Measurements from ENCODE around the gene UBQLN2. TPM values are rescaled to one million over a fixed set of nuclear protein-coding genes. Genes with fewer than 3 reads are reported as not detected.
"Not testable (repeated sequence)": the region's sequence is repeated elsewhere in the genome, so short reads cannot be mapped to it uniquely, and the experiment has no call there.

Gene UBQLN2
- 24.6 TPM for polyA plus RNA-seq (2013, experiment 1 of 2)
- polyA plus RNA-seq (2013, experiment 2 of 2): 26.9 TPM

DNA sequence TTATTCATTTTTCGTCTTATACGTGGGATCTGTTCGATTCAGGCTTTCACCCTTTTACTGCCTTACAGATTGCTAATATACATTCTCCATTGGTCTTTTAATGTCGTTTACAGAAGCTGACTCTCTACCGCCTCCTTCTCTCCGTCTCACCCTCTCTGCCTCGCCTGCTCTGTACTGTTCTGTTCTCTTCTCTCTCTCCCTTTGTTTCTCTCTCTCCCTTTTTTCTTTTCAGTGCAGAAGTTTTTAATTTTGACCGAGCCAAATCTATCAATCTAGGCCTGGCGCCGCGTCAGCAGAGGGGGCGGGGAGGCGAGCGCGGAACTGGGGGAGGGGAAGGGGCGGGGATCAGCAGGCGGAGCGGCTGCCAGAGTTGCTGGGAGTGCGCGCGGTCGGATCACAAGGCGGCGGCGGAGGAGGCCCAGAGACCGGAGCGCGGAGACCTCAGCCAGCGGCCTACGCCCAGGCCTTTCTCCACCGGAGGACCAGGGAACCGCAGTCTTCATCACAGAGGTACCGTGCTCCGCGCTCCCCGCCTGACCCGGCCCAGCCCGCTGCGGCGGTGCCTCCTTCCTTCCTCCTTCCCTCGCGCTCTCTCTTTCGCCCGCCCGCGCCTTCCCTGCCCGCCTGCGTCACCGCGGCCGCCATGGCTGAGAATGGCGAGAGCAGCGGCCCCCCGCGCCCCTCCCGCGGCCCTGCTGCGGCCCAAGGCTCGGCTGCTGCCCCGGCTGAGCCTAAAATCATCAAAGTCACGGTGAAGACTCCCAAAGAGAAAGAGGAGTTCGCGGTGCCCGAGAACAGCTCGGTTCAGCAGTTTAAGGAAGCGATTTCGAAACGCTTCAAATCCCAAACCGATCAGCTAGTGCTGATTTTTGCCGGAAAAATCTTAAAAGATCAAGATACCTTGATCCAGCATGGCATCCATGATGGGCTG, at the start of gene UBQLN2:
Gene UBQLN2, plus strand, starts transcription at position 397 of the 931 bp plus-strand sequence. Its CDS starts 247 bp downstream, at position 644.
- H3K4me3 ChIP-seq (ENCODE audit: low read length): peak within 1 kb of the TSS; percentile 68
- no peaks in the 10 kb centered on the region for H3K27me3 ChIP-seq (ENCODE audit: insufficient read depth, low read length)
- WGBS: under 1% methylated on average over 69 of the region's 70 CpGs
- peaks cover 3% of the 10 kb centered on the region; the same call in 1 of the 2 replicates for H3K36me3 ChIP-seq (ENCODE audit: insufficient read depth, low read length)
- peak within 1 kb of the TSS; percentile 82 for H3K9ac ChIP-seq (ENCODE audit: low read depth, low read length)
- H3K27ac ChIP-seq (ENCODE audit: low read depth, low read length): peak within 1 kb of the TSS; percentile 81
- no peaks in the 10 kb centered on the region; the same call in 1 of the 2 replicates for H3K4me1 ChIP-seq (ENCODE audit: insufficient read depth, low read length)
- no peaks in the 10 kb centered on the region for H3K9me3 ChIP-seq (ENCODE audit: insufficient read depth, low read depth, low read length)

DNA sequence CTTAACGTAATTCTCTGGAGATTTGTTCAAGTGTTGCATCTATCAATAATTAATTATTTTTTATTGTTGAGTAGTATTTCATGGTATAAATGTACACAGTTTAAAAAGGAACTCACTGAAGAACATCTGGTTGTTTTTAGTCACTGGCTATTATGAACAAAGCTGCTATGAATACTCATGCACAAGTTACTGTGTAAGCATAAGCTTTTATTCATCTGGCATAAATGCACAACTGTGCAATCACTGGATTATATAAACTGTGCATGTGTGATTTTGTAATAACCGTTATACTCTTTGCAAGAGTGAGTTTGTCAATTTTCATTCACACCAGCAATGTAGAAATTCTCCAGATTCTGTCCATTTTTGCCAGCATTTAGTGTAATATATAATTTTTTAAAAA, 43.8 kb upstream of the UBQLN2 start:
- Histone ChIP-seq H3K36me3 (ENCODE audit: insufficient read depth, low read length) (no peaks in the 10 kb centered on the region), H3K4me3 (ENCODE audit: low read length) (no peak overlapping the region), H3K4me1 (ENCODE audit: insufficient read depth, low read length) (no peaks in the 10 kb centered on the region), H3K9me3 (ENCODE audit: insufficient read depth, low read depth, low read length) (no peaks in the 10 kb centered on the region), H3K9ac (ENCODE audit: low read depth, low read length) (no peak overlapping the region), H3K27me3 (ENCODE audit: insufficient read depth, low read length) (no peaks in the 10 kb centered on the region), H3K27ac (ENCODE audit: low read depth, low read length) (no peak overlapping the region)
- no CpG with 5 or more reads among the region's 2 CpGs for WGBS

DNA sequence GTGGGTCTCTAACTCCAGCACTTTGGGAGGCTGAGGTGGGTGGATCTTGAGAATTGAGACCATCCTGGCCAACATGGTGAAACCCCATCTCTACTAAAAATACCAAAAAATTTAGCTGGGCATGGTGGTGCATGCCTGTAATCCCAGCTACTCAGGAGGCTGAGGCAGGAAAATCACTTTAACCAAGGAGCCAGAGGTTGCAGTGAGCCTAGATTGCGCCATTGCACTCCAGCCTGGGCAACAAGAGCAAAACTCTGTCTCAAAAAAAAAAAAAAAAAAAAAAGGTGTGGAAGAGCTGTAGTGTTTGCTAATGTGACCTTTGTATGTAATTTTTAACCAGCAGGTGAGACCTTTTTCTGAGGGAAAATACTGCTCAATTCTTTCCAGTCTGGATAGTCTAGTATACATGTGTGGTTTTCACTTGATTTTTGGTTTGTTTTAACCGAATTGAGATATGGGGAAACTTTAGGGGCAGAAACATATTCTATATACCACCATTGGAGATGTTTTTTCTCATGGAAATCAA, 33.9 kb upstream of the UBQLN2 start:
- H3K4me1 ChIP-seq (ENCODE audit: insufficient read depth, low read length); H3K4me3 ChIP-seq (ENCODE audit: low read length); H3K27me3 ChIP-seq (ENCODE audit: insufficient read depth, low read length); H3K36me3 ChIP-seq (ENCODE audit: insufficient read depth, low read length); H3K9me3 ChIP-seq (ENCODE audit: insufficient read depth, low read depth, low read length); H3K9ac ChIP-seq (ENCODE audit: low read depth, low read length); H3K27ac ChIP-seq (ENCODE audit: low read depth, low read length): not testable (repeated sequence)
- WGBS: 57% methylated on average over 1 of the region's 2 CpGs

DNA sequence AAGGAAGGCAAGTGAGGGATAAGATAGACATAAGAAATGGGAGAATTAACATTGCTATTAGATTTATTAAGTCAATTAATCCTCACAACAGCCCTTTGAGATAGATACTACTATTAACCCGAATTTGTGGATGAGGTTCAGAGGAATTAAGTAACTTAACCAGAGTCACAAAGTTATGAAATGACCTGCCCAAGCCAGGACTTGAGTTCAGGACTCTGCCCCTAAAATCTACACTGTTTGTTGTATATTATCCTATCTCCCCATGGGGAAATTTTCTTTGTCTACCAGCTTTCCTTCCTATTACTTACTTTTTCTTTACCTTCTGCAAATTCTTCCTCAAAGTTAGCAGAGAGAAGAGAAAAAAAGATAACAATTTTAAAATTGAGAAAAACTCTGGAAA, 33.4 kb upstream of the UBQLN2 start:
- Histone ChIP-seq H3K9ac (ENCODE audit: low read depth, low read length) (no peak overlapping the region), H3K4me1 (ENCODE audit: insufficient read depth, low read length) (no peaks in the 10 kb centered on the region), H3K36me3 (ENCODE audit: insufficient read depth, low read length) (no peaks in the 10 kb centered on the region), H3K27ac (ENCODE audit: low read depth, low read length) (no peak overlapping the region), H3K27me3 (ENCODE audit: insufficient read depth, low read length) (no peaks in the 10 kb centered on the region), H3K4me3 (ENCODE audit: low read length) (no peak overlapping the region), H3K9me3 (ENCODE audit: insufficient read depth, low read depth, low read length) (no peaks in the 10 kb centered on the region)
- no CpG with 5 or more reads among the region's 1 CpG for WGBS

DNA sequence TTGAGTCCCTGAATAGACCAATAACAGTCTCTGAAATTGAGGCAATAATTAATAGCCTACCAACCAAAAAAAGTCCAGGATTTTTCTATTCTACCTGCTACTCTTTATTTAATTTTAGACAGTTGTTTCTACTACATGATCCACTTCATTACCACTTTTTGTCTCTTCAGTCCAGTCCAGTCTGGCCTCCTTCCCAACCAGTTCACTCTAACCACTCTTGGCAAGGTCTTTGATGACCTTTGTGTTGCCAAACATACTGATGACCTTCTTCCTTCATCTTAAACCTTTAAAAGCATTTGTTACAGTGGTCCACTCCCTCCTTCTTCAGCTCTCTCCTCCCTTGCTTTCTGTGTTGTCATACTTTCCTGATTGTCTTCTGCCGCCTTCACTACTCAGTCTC, 12.8 kb upstream of the UBQLN2 start:
- Histone ChIP-seq H3K27ac (ENCODE audit: low read depth, low read length) (no peak overlapping the region), H3K9ac (ENCODE audit: low read depth, low read length) (no peak overlapping the region)
- WGBS: 86% methylated on average over 1 of the region's 1 CpG

DNA sequence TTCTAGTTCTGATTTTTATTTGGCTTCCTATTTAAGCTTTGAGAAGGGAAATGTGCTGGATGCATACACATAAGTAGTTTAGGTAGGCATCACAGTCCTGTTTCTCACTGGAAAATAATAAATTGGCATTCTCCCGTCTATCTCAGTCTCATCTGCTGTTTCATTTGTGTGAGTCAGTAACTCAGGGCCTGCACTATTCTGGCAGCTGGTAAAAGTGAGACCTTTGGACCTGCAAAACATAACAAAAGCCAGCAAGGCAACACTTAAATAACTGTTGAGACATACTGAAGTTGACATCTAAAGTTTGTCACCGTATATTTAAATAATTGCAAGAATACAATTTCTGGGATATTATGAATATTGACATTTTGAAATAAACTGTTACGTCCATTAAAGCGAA, 8.6 kb upstream of the UBQLN2 start:
- Histone ChIP-seq H3K9me3 (ENCODE audit: insufficient read depth, low read depth, low read length) (no peaks in the 10 kb centered on the region), H3K4me1 (ENCODE audit: insufficient read depth, low read length) (no peaks in the 10 kb centered on the region), H3K36me3 (ENCODE audit: insufficient read depth, low read length) (no peaks in the 10 kb centered on the region), H3K9ac (ENCODE audit: low read depth, low read length) (no peak overlapping the region), H3K27ac (ENCODE audit: low read depth, low read length) (no peak overlapping the region), H3K27me3 (ENCODE audit: insufficient read depth, low read length) (no peaks in the 10 kb centered on the region), H3K4me3 (ENCODE audit: low read length) (no peak overlapping the region)
- WGBS: 100% methylated on average over 3 of the region's 4 CpGs

More for the DNA sequence above, 12.8 kb upstream of the UBQLN2 start:
- no peaks in the 10 kb centered on the region for H3K27me3 ChIP-seq (ENCODE audit: insufficient read depth, low read length)
- H3K4me1 ChIP-seq (ENCODE audit: insufficient read depth, low read length): no peaks in the 10 kb centered on the region
- H3K4me3 ChIP-seq (ENCODE audit: low read length): no peak overlapping the region
- H3K36me3 ChIP-seq (ENCODE audit: insufficient read depth, low read length): no peaks in the 10 kb centered on the region
- H3K9me3 ChIP-seq (ENCODE audit: insufficient read depth, low read depth, low read length): no peaks in the 10 kb centered on the region

DNA sequence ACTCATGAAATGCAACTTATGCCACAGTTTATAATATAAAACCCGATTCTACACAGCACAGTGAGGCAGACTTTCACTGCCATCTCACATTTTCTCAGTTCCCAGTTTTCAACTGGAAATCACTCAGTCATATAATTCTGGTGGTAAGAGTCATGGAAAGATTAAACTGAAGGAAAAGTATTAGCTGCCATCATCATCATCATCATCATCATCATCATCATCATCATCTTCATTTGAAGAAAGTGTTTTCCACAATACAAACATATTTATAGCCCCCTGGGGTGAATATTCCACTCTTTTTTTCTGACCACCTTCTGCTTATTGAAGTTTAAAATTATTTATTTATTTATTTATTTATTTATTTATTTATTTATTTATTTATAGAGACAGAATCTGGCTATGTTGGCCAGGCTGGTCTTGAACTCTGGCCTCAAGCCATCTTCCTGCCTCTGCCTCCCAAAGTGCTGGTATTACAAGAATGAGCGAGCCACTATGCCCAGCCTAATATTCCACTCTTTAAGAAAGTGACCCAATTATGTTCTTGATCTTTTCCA, 6.0 kb upstream of the UBQLN2 start:
- no peaks in the 10 kb centered on the region for H3K27me3 ChIP-seq (ENCODE audit: insufficient read depth, low read length)
- no peaks in the 10 kb centered on the region for H3K36me3 ChIP-seq (ENCODE audit: insufficient read depth, low read length)
- no peaks in the 10 kb centered on the region for H3K9me3 ChIP-seq (ENCODE audit: insufficient read depth, low read depth, low read length)
- H3K4me1 ChIP-seq (ENCODE audit: insufficient read depth, low read length): no peaks in the 10 kb centered on the region
- 98% methylated on average over 2 of the region's 2 CpGs for whole genome bisulfite sequencing
- H3K27ac ChIP-seq (ENCODE audit: low read depth, low read length): no peak overlapping the region
- no peak overlapping the region for H3K9ac ChIP-seq (ENCODE audit: low read depth, low read length)
- H3K4me3 ChIP-seq (ENCODE audit: low read length): no peak overlapping the region

DNA sequence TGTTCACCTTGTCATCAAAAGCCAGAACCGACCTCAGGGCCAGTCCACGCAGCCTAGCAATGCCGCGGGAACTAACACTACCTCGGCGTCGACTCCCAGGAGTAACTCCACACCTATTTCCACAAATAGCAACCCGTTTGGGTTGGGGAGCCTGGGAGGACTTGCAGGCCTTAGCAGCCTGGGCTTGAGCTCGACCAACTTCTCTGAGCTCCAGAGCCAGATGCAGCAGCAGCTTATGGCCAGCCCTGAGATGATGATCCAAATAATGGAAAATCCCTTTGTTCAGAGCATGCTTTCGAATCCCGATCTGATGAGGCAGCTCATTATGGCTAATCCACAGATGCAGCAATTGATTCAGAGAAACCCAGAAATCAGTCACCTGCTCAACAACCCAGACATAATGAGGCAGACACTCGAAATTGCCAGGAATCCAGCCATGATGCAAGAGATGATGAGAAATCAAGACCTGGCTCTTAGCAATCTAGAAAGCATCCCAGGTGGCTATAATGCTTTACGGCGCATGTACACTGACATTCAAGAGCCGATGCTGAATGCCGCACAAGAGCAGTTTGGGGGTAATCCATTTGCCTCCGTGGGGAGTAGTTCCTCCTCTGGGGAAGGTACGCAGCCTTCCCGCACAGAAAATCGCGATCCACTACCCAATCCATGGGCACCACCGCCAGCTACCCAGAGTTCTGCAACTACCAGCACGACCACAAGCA, 898 bp downstream of the UBQLN2 start:
- Histone ChIP-seq H3K4me3 (ENCODE audit: low read length) (peak overlapping the region; percentile 68), H3K4me1 (ENCODE audit: insufficient read depth, low read length) (no peaks in the 10 kb centered on the region; the same call in 1 of the 2 replicates), H3K9me3 (ENCODE audit: insufficient read depth, low read depth, low read length) (no peaks in the 10 kb centered on the region), H3K27me3 (ENCODE audit: insufficient read depth, low read length) (no peaks in the 10 kb centered on the region), H3K36me3 (ENCODE audit: insufficient read depth, low read length) (peaks cover 3% of the 10 kb centered on the region; the same call in 1 of the 2 replicates), H3K9ac (ENCODE audit: low read depth, low read length) (peak overlapping the region; percentile 82), H3K27ac (ENCODE audit: low read depth, low read length) (peak overlapping the region; percentile 81)
- 2% methylated on average over 23 of the region's 23 CpGs for WGBS

DNA sequence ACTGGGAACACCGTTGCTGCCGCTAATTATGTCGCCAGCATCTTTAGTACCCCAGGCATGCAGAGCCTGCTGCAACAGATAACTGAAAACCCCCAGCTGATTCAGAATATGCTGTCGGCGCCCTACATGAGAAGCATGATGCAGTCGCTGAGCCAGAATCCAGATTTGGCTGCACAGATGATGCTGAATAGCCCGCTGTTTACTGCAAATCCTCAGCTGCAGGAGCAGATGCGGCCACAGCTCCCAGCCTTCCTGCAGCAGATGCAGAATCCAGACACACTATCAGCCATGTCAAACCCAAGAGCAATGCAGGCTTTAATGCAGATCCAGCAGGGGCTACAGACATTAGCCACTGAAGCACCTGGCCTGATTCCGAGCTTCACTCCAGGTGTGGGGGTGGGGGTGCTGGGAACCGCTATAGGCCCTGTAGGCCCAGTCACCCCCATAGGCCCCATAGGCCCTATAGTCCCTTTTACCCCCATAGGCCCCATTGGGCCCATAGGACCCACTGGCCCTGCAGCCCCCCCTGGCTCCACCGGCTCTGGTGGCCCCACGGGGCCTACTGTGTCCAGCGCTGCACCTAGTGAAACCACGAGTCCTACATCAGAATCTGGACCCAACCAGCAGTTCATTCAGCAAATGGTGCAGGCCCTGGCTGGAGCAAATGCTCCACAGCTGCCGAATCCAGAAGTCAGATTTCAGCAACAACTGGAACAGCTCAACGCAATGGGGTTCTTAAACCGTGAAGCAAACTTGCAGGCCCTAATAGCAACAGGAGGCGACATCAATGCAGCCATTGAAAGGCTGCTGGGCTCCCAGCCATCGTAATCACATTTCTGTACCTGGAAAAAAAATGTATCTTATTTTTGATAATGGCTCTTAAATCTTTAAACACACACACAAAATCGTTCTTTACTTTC, 1.8 kb downstream of the UBQLN2 start:
- Histone ChIP-seq H3K27ac (ENCODE audit: low read depth, low read length) (no peak overlapping the region), H3K9me3 (ENCODE audit: insufficient read depth, low read depth, low read length) (no peaks in the 10 kb centered on the region), H3K9ac (ENCODE audit: low read depth, low read length) (peak overlapping the region; percentile 82), H3K36me3 (ENCODE audit: insufficient read depth, low read length) (peaks cover 9% of the 10 kb centered on the region; the same call in 1 of the 2 replicates), H3K4me1 (ENCODE audit: insufficient read depth, low read length) (no peaks in the 10 kb centered on the region; the same call in 1 of the 2 replicates), H3K27me3 (ENCODE audit: insufficient read depth, low read length) (no peaks in the 10 kb centered on the region), H3K4me3 (ENCODE audit: low read length) (peak overlapping the region; percentile 68)
- 8% methylated on average over 19 of the region's 20 CpGs for WGBS

DNA sequence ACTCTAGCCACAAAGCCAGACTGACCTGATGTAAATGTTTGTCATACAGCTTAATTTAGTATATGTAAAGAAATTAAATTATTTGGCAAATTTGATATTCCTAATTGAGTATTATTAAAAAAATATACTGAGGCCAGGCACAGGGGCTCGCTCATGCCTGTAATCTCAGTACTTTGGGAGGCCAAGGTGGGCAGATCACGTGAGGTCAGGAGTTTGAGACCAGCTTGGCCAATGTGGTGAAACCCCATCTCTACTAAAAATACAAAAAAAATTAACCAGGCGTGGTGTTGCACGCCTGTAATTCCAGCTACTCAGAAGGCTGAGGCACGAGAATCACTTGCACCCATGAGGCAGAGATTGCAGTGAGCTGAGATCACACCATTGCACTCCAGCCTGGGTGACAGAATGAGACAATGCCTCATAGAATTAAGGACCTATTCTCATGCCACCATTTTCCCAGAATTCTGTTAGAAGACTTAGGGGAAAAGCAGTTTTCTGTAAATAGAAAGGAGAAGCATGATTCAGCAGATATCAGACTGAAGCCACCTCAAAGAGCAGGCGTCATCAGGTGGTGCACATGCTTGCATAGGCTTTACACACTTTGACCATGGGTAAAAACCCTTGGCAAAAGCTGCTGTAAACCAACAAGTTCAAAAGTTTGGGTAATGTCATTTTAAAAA, 6.1 kb downstream of the UBQLN2 start:
- Histone ChIP-seq H3K27me3 (ENCODE audit: insufficient read depth, low read length) (no peaks in the 10 kb centered on the region), H3K36me3 (ENCODE audit: insufficient read depth, low read length) (peaks cover 12% of the 10 kb centered on the region; the same call in 1 of the 2 replicates), H3K27ac (ENCODE audit: low read depth, low read length) (no peak overlapping the region), H3K9me3 (ENCODE audit: insufficient read depth, low read depth, low read length) (no peaks in the 10 kb centered on the region), H3K4me3 (ENCODE audit: low read length) (no peak overlapping the region), H3K9ac (ENCODE audit: low read depth, low read length) (no peak overlapping the region), H3K4me1 (ENCODE audit: insufficient read depth, low read length) (no peaks in the 10 kb centered on the region; the same call in 1 of the 2 replicates)
- 93% methylated on average over 6 of the region's 6 CpGs for WGBS

Data from HUES64 (cell line).